ENCODE data around the gene TTC6.

DNA sequence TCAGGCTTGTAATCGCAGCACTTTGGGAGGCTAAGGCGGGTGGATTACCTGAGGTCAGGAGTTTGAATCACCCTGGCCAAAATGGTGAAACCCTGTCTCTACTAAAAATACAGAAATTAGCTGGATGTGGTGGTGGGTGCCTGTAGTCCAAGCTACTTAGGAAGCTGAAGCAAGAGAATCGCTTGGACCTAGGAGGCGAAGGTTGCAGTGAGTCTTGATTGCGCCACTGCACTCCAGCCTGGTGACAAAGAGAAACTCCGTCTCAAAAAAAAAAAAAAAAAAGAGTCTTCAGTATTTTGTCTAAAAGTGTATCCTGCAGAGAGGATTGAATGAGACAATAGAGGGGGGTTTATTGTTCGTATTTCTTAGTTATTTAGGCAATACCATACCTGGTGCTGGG lies 25.7 kb upstream of the TTC6 start:
- TF ChIP-seq POLR2AphosphoS5 (IDR thresholded peaks at IDR 0.05; ENCODE audit: low read depth, low read length): no peak
- no peak for TF ChIP-seq POLR2A (IDR thresholded peaks at IDR 0.05; ENCODE audit: low read depth, low read length)

Measured in GM12892 (cell line).